Measurements from ENCODE around the gene HES2.
A peak's percentile ranks its signal among the peaks of the same experiment; 100 is the strongest.

The HES2 gene

GRCh38 chr1:6373961-6374720, 45.6 kb downstream of the HES2 start:
- TF ChIP-seq YY1 (IDR thresholded peaks at IDR 0.05; ENCODE audit: low read depth) (no peak), EGR1 (IDR thresholded peaks at IDR 0.05) (no peak), TAF1 (IDR thresholded peaks at IDR 0.05; ENCODE audit: low read depth) (no peak), TEAD4 (IDR thresholded peaks at IDR 0.05) (no peak), EP300 (IDR thresholded peaks at IDR 0.05; ENCODE audit: borderline replicate concordance) (no peak), ZBTB7A (IDR thresholded peaks at IDR 0.05; ENCODE audit: low read depth) (no peak), RAD21 (IDR thresholded peaks at IDR 0.05; ENCODE audit: low read depth) (no peak), REST (IDR thresholded peaks at IDR 0.05; ENCODE audit: low read depth) (no peak), CEBPB (IDR thresholded peaks at IDR 0.05) (no peak), TCF12 (IDR thresholded peaks at IDR 0.05; ENCODE audit: low read depth) (0 out of 2 replicates have a peak, but pooled peaks have one; percentile 35), USF1 (IDR thresholded peaks at IDR 0.05) (no peak), CREB1 (IDR thresholded peaks at IDR 0.05; ENCODE audit: low read depth) (no peak), NFIC (IDR thresholded peaks at IDR 0.05) (peak; percentile 86), FOXM1 (IDR thresholded peaks at IDR 0.05; ENCODE audit: borderline replicate concordance, low read depth) (no peak)
- TF ChIP-seq, protein P1, sequence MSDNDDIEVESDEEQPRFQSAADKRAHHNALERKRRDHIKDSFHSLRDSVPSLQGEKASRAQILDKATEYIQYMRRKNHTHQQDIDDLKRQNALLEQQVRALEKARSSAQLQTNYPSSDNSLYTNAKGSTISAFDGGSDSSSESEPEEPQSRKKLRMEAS (IDR thresholded peaks at IDR 0.05): peak; percentile 42; the same call in 1 of the 2 replicates

GRCh38 chr1:6370006-6370405, 49.7 kb downstream of the HES2 start:
- peak; percentile 43; the same call in 1 of the 2 replicates for TF ChIP-seq USF1 (IDR thresholded peaks at IDR 0.05)
- TF ChIP-seq TCF12 (IDR thresholded peaks at IDR 0.05; ENCODE audit: low read depth): no peak

DNA sequence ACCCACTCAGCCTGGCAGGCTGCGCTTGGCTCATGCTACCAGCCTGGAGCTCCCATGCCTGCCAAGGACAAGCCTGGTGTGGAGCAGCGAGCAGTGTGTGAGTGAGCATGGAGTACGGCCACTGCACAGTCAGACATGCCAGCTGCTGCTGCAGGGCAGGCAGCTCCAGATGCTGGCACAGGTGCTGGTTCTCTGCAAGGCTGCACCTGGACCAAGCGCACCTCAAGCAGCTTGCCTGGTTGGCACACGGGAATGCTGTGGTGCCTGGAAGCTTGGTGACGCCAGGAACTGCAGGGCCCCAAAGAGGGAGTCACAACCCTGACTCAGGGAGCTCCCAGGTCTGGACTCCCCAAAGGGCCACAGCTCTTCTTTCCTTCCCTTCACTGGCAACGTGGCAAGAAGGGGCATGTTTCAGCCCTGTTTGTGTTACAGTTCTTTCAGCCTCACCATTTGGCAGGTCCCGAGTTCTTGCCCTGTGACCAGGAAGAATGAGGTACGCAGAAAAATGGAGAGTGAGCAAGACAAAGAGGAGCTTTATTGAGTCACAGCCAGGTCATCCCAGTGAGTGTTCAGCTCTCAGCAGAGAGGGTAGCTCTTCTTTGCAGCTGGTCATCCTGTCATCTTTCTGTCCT, 52.2 kb downstream of the HES2 start:
- TF ChIP-seq EGR1 (IDR thresholded peaks at IDR 0.05) (no peak), TEAD4 (IDR thresholded peaks at IDR 0.05) (no peak), ZBTB7A (IDR thresholded peaks at IDR 0.05; ENCODE audit: low read depth) (no peak), REST (IDR thresholded peaks at IDR 0.05; ENCODE audit: low read depth) (no peak), USF1 (IDR thresholded peaks at IDR 0.05) (no peak), RAD21 (IDR thresholded peaks at IDR 0.05; ENCODE audit: low read depth) (no peak), YY1 (IDR thresholded peaks at IDR 0.05; ENCODE audit: low read depth) (no peak), TAF1 (IDR thresholded peaks at IDR 0.05; ENCODE audit: low read depth) (no peak), CREB1 (IDR thresholded peaks at IDR 0.05; ENCODE audit: low read depth) (no peak), TCF12 (IDR thresholded peaks at IDR 0.05; ENCODE audit: low read depth) (no peak), NFIC (IDR thresholded peaks at IDR 0.05) (no peak), EP300 (IDR thresholded peaks at IDR 0.05; ENCODE audit: borderline replicate concordance) (no peak), CEBPB (IDR thresholded peaks at IDR 0.05) (no peak), FOXM1 (IDR thresholded peaks at IDR 0.05; ENCODE audit: borderline replicate concordance, low read depth) (no peak)
- TF ChIP-seq, protein P1 (IDR thresholded peaks at IDR 0.05): no peak

- TF ChIP-seq CREB1 (IDR thresholded peaks at IDR 0.05; ENCODE audit: low read depth): no peak
- TF ChIP-seq YY1 (IDR thresholded peaks at IDR 0.05; ENCODE audit: low read depth): no peak
- TF ChIP-seq REST (IDR thresholded peaks at IDR 0.05; ENCODE audit: low read depth): no peak
- no peak for TF ChIP-seq FOXM1 (IDR thresholded peaks at IDR 0.05; ENCODE audit: borderline replicate concordance, low read depth)
- TF ChIP-seq EGR1 (IDR thresholded peaks at IDR 0.05): no peak
- TF ChIP-seq TAF1 (IDR thresholded peaks at IDR 0.05; ENCODE audit: low read depth): no peak
- no peak for TF ChIP-seq RAD21 (IDR thresholded peaks at IDR 0.05; ENCODE audit: low read depth)
- no peak for TF ChIP-seq CEBPB (IDR thresholded peaks at IDR 0.05)
- no peak for TF ChIP-seq NFIC (IDR thresholded peaks at IDR 0.05)
- TF ChIP-seq, protein P1 (IDR thresholded peaks at IDR 0.05): no peak
- no peak for TF ChIP-seq EP300 (IDR thresholded peaks at IDR 0.05; ENCODE audit: borderline replicate concordance)
- TF ChIP-seq USF1 (IDR thresholded peaks at IDR 0.05): no peak
- no peak for TF ChIP-seq TEAD4 (IDR thresholded peaks at IDR 0.05)
- TF ChIP-seq ZBTB7A (IDR thresholded peaks at IDR 0.05; ENCODE audit: low read depth): no peak
- TF ChIP-seq TCF12 (IDR thresholded peaks at IDR 0.05; ENCODE audit: low read depth): no peak
Observed at GRCh38 chr1:6365047-6365446, 54.7 kb downstream of the HES2 start.
